Activated CD4-positive, alpha-beta T cell treated with anti-CD3 and anti-CD28 coated beads, Interleukin-2, amount 50 U/mL, for 48 hours (primary cell): ENCODE results near the gene ZNF222.

Experiments
- DNase-seq, 2 experiments: peaks; one replicate each; pipeline ENCODE4 v3.0.0-alpha.2; 2020

The ZNF222 gene

DNA sequence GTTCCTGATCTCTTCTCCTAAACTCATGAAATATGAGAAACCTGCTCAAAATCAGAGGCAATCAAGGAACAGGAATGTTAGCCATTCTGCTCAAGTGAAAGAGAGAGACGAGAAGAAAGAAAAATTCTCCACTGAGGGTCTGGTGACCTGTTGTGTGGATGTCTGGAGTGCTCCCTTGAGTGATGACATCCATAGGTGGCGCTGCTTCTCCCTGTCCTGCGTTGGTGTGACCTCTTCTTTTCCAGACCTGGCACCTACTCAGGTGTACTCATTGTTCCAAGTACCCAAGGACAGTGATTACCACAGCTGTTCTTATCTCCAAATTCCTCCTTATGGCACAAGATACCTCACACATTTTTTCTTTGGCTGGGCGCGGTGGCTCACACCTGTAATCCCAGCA, 30.7 kb downstream of the ZNF222 start:
- DNase-seq = no peak

DNA sequence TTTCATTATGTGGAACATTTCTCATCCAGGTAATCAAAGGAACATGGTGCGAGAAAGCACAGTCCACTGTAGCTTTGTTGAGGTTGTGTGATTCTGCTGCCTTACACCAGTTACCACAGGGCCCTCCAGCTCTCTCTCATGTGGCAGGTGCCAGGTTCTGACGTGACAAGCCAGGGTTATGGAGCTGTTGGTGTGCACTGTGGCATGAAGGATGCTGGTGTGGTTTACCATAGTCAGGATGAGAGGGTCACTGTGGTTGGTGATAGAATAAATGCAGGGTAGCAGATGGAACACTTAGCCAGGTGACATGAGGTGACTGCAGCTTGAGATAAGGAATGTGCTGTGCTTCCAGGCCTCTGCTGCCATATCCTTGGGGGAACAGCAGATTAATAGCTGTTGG, 34.0 kb downstream of the ZNF222 start:
- DNase-seq = no peak

DNA sequence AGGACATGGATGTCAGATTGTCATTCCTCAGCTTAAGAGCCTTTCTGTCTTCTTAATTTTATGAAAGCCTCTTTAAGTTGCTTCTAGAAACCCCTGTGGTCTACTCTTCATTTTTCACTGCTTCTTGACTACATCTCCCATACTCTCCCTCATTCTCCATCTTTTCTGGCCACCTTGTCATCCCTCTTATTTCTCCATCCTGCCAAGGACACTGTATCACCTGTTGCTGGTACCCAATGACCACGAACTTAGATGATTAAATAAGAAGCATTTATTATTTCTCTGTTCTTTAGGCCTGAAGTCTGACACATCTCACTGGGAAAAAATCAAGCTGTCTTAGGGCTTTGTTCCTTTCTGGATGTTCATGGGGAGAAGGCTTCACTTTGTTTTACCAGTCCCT, 35.9 kb downstream of the ZNF222 start:
- DNase-seq = no peak

DNA sequence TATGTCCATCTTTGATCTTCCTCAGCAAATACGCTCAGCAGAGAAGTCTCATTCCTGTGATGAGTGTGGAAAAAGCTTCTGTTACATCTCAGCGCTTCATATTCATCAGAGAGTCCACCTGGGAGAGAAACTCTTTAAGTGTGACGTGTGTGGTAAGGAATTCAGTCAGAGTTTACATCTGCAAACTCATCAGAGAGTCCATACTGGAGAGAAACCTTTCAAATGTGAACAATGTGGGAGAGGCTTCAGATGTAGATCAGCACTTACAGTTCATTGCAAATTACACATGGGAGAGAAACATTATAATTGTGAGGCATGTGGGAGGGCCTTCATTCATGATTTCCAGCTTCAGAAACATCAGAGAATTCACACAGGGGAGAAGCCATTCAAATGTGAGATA, 41.1 kb downstream of the ZNF222 start:
- DNase-seq = no peak

DNA sequence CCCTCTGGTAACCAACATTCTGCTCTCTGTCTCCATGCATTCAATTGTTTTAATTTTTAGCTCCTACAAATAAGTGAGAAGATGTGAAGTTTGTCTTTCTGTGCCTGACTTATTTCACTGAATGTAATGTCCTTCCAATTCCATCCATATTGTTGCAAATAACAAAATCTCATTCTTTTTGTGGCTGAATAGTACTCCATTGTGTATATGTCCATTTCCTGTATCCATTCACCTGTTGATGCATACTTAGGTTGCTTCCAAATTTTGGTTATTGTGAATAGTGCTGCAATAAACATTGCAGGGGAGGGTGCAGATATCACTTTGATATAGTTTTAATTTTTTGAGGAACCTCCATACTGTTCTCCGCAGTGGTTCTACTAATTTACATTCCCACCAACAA, 44.2 kb downstream of the ZNF222 start:
- DNase-seq = no peak

DNA sequence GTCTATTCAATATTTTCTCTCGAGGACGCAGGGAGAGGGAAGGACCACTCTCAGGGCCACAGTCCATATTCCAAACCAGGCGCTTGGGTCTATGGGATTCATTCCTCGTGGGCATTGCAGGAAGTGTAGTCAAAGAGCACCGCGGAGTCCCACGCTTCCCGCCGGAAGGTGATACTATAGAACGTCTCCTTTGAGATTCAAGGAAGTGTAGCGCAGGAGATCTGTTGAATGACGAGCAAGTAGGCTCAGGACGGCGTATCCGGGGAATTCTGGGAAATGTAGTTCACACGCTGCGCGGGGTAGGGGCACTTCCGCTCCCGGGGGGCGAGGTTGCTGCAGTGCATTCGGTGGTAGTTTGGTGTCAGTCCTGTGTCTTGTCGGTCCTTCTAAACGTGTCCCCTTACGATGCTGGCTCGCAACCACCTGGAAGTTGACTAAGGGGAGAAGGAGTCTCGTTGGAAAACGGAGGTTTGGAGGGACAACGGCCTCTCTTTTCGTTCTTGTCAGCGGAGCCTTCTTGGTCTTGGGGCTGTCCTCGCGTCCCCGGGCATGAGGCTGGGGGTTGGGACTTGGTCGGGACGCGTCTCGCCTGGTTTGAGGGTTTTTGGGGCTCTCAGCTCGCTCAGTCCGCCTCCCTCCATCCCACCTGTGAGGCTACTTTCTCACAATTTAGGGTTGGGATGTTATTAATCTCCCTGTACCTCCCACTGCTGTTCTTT, 46.8 kb downstream of the ZNF222 start, which contains the start of gene ZNF284:
Gene ZNF284, plus strand, starts transcription at position 336 of the 719 bp plus-strand sequence. CDS start 4,231 bp downstream, outside the sequence.
- DNase-seq = peak; percentile 76 to 85

DNA sequence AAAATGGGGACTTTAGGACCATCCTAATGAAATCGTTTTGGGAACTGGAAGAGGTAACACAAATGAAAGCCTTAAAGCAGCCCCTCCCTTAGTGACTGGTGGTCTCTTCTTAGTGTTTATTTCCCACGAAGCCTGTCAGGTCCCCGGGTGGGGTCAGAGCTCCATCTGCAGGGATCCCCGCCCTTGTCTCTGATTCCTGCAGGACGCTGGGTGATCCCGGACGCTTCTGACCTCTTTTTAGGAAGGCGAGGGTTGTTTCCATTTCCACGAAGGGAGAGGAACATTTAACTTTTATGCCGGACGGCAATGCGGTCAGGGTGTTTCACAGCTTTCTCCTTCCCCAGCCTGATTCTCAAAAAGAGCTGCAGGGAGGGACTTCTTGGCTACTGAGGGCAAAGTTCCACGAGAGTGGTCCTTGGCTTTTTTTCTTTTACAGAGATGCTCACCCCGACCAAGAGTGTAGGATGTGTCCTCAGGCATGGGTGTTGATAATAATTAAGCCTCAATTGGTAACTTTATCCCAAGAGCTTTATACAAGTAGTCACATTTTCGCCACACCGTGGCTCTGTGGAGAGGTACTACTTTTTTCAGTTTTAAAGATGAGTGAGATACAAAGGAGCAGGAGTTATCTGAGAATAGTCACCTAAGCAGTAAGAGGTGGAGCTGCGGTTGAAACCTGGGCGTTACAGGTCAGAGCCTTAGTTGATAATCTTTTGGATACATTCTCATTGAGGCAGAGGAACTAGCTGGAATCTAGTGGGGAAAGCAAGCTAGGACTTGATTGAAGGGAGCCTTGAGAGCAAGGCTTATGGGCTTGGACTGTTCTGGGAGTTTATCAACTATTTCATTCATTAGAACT, 47.6 kb downstream of the ZNF222 start:
- DNase-seq = no peak

DNA sequence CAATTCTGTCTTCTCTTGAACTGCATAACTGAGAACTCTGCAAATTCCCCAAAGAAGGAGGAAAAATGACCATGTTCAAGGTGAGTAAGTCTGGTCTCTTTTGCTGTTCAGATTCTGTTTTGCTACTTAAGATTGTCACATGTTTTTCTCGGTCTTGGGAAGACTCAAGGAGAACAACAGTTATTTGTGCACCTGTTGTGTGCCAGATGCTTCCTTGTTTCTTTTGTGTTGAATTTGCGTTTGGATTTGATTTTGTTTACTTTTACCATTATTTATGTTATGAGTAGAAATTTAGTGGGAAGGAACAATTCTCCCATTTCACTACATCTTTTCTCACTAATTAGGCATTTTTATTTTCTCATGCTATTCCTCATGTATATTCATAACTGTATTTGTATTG, 51.1 kb downstream of the ZNF222 start:
- DNase-seq = no peak
